ENCODE measurements around the gene KLHL29. TPM values are rescaled to one million over a fixed set of nuclear protein-coding genes. Genes with fewer than 3 reads are reported as not detected.

The KLHL29 gene
- total RNA-seq, 1 donor from 2014 or later = 8.0 TPM

DNA sequence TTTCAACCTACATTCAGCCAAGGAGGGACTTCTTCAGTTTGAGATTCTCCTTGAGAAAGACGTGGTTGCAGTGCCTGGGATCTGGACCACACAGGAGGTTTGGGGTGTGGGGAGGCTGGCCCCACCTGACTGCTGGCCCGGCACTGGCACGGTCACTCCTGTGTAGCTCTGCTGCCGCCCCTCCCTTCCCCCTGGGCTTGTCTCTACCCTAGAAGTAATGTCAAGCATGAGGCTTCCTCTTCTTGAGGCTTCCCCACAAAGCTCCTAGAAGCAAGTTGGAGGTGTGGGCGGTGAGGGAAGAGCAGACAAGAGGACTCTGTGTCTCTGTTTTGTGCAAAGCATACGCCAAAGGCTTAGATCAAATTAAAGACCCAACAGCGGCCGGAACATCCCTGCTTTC, 8.7 kb downstream of the KLHL29 start:
- TF ChIP-seq, protein P1, sequence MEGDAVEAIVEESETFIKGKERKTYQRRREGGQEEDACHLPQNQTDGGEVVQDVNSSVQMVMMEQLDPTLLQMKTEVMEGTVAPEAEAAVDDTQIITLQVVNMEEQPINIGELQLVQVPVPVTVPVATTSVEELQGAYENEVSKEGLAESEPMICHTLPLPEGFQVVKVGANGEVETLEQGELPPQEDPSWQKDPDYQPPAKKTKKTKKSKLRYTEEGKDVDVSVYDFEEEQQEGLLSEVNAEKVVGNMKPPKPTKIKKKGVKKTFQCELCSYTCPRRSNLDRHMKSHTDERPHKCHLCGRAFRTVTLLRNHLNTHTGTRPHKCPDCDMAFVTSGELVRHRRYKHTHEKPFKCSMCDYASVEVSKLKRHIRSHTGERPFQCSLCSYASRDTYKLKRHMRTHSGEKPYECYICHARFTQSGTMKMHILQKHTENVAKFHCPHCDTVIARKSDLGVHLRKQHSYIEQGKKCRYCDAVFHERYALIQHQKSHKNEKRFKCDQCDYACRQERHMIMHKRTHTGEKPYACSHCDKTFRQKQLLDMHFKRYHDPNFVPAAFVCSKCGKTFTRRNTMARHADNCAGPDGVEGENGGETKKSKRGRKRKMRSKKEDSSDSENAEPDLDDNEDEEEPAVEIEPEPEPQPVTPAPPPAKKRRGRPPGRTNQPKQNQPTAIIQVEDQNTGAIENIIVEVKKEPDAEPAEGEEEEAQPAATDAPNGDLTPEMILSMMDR (IDR thresholded peaks at IDR 0.05) = no peak
- Mint-ChIP-seq H3K4me3 (ENCODE audit: unreplicated experiment) (no peak overlapping the region), H3K4me1 (ENCODE audit: low read depth) (peaks cover 19% of the 10 kb centered on the region)

DNA sequence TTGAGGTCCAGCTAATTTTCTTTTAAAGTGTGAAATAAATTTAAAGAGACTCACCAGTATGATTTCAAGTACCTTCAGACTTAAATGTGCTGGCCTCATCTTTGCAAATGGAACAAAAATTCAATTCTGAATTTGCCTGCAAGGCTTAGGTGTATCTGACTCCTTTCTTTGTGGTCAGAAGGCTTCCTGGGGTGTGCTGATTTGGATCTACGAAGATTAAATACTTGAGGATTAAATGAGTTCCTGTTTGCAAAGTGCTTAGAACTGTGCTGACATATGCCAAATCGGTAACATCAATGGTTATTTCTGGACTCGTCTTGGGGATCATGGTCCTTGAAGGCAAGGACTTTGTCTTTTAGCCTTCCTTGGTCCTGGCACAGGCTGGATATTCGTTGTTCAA, 9.7 kb downstream of the KLHL29 start:
- Mint-ChIP-seq H3K9me3 (ENCODE audit: low read depth) (no peaks in the 10 kb centered on the region), H3K4me3 (ENCODE audit: unreplicated experiment) (no peak overlapping the region), H3K27me3 (ENCODE audit: low read depth) (no peaks in the 10 kb centered on the region), H3K27ac (ENCODE audit: unreplicated experiment) (no peak overlapping the region), H3K4me1 (ENCODE audit: low read depth) (peaks cover 11% of the 10 kb centered on the region), H3K36me3 (ENCODE audit: low read depth) (peaks cover 3% of the 10 kb centered on the region)
- TF ChIP-seq, protein P1 (IDR thresholded peaks at IDR 0.05) = no peak
- no peak for DNase-seq (ENCODE audit: low spot score)

More for the DNA sequence above, 8.7 kb downstream of the KLHL29 start:
- no peak overlapping the region for H3K27ac Mint-ChIP-seq (ENCODE audit: unreplicated experiment)
- H3K9me3 Mint-ChIP-seq (ENCODE audit: low read depth) = no peaks in the 10 kb centered on the region
- no peak for DNase-seq (ENCODE audit: low spot score)
- peaks cover 3% of the 10 kb centered on the region for H3K36me3 Mint-ChIP-seq (ENCODE audit: low read depth)
- H3K27me3 Mint-ChIP-seq (ENCODE audit: low read depth) = no peaks in the 10 kb centered on the region

DNA sequence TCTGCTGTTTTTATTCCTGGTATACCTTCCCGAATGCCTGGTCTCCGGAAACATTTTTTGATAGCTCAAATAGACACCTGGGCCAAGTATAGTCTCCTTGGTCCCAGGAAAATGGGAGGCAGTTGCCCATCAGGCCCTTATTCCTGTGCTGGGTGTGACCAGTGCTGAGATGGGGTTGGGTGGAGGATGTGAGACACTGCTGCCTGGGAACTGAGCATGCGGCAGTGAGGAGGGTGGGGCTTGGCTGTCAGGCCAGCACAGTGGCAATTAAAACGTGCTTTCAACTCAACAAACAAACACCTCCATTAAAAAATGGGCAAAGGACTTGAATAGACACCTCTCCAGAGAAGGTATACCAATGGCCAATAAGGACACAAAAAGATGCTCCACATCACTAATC, 12.5 kb downstream of the KLHL29 start:
- TF ChIP-seq, protein P1 (IDR thresholded peaks at IDR 0.05) = no peak
- no peak for DNase-seq (ENCODE audit: low spot score)
- H3K9me3 Mint-ChIP-seq (ENCODE audit: low read depth) = no peaks in the 10 kb centered on the region
- H3K4me1 Mint-ChIP-seq (ENCODE audit: low read depth) = peaks cover 5% of the 10 kb centered on the region
- no peak overlapping the region for H3K27ac Mint-ChIP-seq (ENCODE audit: unreplicated experiment)
- peaks cover 3% of the 10 kb centered on the region for H3K36me3 Mint-ChIP-seq (ENCODE audit: low read depth)
- no peaks in the 10 kb centered on the region for H3K27me3 Mint-ChIP-seq (ENCODE audit: low read depth)
- no peak overlapping the region for H3K4me3 Mint-ChIP-seq (ENCODE audit: unreplicated experiment)

DNA sequence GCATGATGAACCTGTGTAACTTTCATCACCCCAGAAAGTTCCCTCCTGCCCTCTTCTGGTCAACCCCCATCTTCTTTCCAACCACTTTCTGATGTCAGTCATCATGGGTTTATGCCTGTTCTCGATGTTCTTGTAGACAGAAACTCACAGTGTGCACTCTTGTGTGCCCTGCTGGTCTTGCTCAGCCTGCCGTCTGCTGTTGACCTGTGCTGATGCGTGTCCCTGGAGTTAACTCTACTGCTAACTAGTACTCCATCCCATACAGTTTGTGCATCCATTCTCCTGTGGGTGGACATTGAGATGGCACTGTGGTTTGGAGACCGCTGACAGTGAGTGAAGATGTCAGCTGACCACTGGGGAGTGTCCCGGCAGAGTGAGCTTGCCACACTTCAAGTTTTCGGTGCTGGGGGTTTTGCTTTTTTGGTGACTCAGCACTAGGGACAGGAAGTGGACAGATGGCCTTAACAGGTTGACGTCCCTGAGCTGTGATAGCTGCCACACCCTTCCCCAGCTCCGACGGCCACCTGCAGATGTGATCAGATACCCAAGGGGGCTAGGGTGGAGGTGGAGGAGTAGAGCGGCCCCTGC, 14.8 kb downstream of the KLHL29 start:
- H3K4me1 Mint-ChIP-seq (ENCODE audit: low read depth) = peaks cover 15% of the 10 kb centered on the region
- TF ChIP-seq, protein P1 (IDR thresholded peaks at IDR 0.05) = no peak
- DNase-seq (ENCODE audit: low spot score) = no peak
- H3K27ac Mint-ChIP-seq (ENCODE audit: unreplicated experiment) = no peak overlapping the region
- no peak overlapping the region for H3K4me3 Mint-ChIP-seq (ENCODE audit: unreplicated experiment)
- H3K27me3 Mint-ChIP-seq (ENCODE audit: low read depth) = no peaks in the 10 kb centered on the region
- H3K9me3 Mint-ChIP-seq (ENCODE audit: low read depth) = no peaks in the 10 kb centered on the region
- H3K36me3 Mint-ChIP-seq (ENCODE audit: low read depth) = peaks cover 3% of the 10 kb centered on the region

DNA sequence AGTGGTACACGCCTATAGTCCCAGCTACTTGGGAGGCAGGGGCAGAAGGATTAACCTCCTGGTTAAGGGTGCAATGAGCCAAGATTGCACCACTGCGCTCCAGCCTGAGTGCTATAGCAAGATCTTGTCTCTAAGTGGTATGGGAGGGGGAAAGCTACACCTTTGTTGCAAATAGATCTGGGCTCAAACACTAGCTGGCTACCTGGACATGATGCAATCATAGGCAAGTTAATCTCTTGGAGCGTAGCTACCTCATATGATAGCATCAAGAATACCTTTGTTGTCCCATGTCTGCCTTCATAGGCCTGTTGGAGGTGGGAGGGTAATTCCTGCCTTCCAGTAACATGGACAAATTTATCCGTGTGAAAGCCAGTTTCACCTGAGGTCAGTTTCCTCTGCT, 15.7 kb downstream of the KLHL29 start:
- no peak for DNase-seq (ENCODE audit: low spot score)
- Mint-ChIP-seq H3K4me3 (ENCODE audit: unreplicated experiment) (no peak overlapping the region), H3K27me3 (ENCODE audit: low read depth) (no peaks in the 10 kb centered on the region), H3K27ac (ENCODE audit: unreplicated experiment) (no peak overlapping the region), H3K36me3 (ENCODE audit: low read depth) (peaks cover 2% of the 10 kb centered on the region), H3K4me1 (ENCODE audit: low read depth) (peaks cover 16% of the 10 kb centered on the region), H3K9me3 (ENCODE audit: low read depth) (no peaks in the 10 kb centered on the region)
- TF ChIP-seq, protein P1 (IDR thresholded peaks at IDR 0.05) = no peak

Data from chondrocyte (in vitro differentiated cells).